ENCODE measurements around the gene HS6ST3.

HS6ST3 gene

DNA sequence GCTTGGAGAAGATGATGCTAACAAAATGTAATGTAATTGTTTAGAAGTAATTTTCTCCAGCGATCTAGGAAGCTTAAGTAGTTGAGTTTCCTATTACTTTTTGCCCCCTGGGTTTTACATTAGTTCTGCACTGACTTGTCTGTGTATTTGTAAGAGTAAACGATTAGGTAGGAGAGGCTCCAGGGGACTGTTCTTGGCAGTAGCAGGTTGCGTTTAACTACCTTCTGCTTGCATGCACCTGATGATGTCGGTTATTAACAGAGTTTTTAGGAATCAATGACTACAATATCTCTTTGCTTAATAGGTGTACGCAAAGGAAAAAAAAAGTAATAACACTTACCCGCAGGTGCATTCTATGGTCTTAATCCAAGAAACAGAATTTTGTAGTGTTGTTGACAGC is 18.4 kb upstream of the HS6ST3 start:
- Histone ChIP-seq H3K9ac (ENCODE audit: low read length) (no peak overlapping the region), H3K4me3 (ENCODE audit: low read length) (no peak overlapping the region), H3K36me3 (ENCODE audit: control insufficient read depth, insufficient read depth, low read length, severe bottlenecking) (no peaks in the 10 kb centered on the region), H3K9me3 (ENCODE audit: control insufficient read depth, low read length) (no peaks in the 10 kb centered on the region), H3K27me3 (replicated peaks; ENCODE audit: control insufficient read depth, insufficient read depth, low read length) (peaks cover 10% of the 10 kb centered on the region), H3K4me1 (ENCODE audit: control insufficient read depth, insufficient read depth, low read length) (no peaks in the 10 kb centered on the region)
- no peak for DNase-seq (ENCODE audit: low read depth)

DNA sequence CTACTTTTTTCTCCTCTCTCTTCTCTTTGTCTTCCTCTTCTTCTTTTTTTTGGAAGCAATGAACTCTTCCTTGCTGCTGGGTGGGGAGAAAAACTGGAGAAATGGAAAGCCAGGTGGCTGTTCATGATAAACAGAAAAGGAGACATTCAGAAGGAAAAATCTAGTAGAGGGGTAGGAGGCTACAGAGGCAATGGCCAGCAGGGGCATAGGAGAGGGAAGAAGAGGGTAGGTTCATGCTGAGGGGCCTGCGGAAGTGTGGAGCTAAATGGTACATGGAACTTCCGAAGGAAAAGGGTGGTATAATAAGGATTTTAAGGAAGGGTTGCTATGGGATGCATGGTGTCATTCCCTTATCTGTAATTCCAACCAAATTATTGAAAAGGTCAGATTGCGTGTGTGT is 17.5 kb upstream of the HS6ST3 start:
- DNase-seq (ENCODE audit: low read depth), result no peak
- H3K27me3 ChIP-seq (replicated peaks; ENCODE audit: control insufficient read depth, insufficient read depth, low read length), result peaks cover 10% of the 10 kb centered on the region
- no peaks in the 10 kb centered on the region for H3K4me1 ChIP-seq (ENCODE audit: control insufficient read depth, insufficient read depth, low read length)
- H3K36me3 ChIP-seq (ENCODE audit: control insufficient read depth, insufficient read depth, low read length, severe bottlenecking), result no peaks in the 10 kb centered on the region
- no peaks in the 10 kb centered on the region for H3K9me3 ChIP-seq (ENCODE audit: control insufficient read depth, low read length)
- no peak overlapping the region for H3K4me3 ChIP-seq (ENCODE audit: low read length)
- no peak overlapping the region for H3K9ac ChIP-seq (ENCODE audit: low read length)

DNA sequence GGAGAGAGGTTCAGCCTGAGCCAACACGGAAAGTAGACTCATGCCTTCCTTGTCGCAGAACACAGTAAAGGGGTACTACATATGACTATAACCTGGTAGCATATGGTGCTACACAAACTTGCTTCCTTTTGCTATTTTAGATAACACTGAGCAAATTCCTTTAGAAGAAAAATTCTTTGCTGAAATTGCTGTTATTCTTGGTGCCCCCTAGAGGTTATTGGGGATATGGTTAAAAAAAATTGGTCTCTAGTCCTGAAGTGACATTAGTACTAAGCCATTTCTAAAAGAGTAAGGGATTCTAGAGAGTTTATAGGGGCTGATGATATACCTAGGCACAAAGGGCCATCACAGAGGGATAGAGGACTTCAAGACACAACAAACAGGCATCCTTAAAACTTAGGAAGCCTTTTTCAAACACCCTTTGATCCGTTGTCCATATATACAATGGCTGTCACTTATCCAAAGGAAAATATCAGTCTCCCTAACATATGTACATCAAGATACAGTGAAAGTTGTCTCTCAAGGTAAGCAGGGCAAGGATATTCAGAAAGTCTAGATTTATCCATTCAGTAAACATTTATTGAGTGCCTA is 13.9 kb upstream of the HS6ST3 start:
- no peaks in the 10 kb centered on the region for H3K36me3 ChIP-seq (ENCODE audit: control insufficient read depth, insufficient read depth, low read length, severe bottlenecking)
- peak; percentile 63 for DNase-seq (ENCODE audit: low read depth)
- no peak overlapping the region for H3K4me3 ChIP-seq (ENCODE audit: low read length)
- H3K27me3 ChIP-seq (replicated peaks; ENCODE audit: control insufficient read depth, insufficient read depth, low read length), result no peaks in the 10 kb centered on the region
- H3K4me1 ChIP-seq (ENCODE audit: control insufficient read depth, insufficient read depth, low read length), result no peaks in the 10 kb centered on the region
- H3K9ac ChIP-seq (ENCODE audit: low read length), result no peak overlapping the region
- H3K9me3 ChIP-seq (ENCODE audit: control insufficient read depth, low read length), result no peaks in the 10 kb centered on the region

DNA sequence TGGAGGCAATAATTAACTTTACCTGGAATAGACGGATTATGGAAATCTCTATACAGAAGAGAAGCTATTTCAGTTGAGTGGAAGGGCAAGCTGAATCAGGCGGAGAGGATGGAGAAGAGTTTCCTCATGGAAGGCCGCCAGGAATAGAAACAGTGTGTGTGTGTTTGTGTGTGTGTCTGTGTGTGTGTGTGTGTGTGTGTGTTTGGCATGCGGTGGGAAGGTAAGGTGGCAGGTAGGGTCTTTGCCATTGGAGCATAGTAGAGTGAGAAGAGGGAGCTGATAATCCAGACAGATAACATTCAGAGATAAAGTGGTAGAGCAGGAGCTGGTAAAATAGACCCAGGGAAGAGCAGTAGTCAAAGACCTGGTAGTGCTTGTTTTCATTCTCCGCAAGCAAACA is 9.2 kb upstream of the HS6ST3 start:
- Histone ChIP-seq H3K27me3 (replicated peaks; ENCODE audit: control insufficient read depth, insufficient read depth, low read length) (peaks cover under 1% of the 10 kb centered on the region), H3K9ac (ENCODE audit: low read length) (no peak overlapping the region)

DNA sequence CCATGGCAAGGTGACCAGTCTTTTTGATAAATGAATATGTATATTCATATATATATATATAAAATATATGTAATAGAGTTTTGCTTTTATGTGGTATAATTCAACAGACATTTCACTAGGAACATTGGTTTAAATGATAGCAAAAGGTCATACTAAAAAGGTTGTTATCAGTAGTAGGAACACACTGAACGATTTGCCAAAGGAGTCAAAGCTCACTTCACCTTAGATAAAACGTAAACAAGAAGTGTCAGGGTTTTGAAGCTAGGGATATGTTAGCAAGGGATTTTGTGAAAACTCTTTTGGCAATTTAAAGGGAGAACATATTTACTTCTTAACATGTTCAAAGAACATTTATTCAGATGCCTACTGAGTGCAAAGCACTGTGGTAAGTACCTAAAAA is 8.0 kb upstream of the HS6ST3 start:
- Histone ChIP-seq H3K9ac (ENCODE audit: low read length) (no peak overlapping the region), H3K9me3 (ENCODE audit: control insufficient read depth, low read length) (no peaks in the 10 kb centered on the region), H3K4me3 (ENCODE audit: low read length) (no peak overlapping the region), H3K4me1 (ENCODE audit: control insufficient read depth, insufficient read depth, low read length) (no peaks in the 10 kb centered on the region), H3K36me3 (ENCODE audit: control insufficient read depth, insufficient read depth, low read length, severe bottlenecking) (no peaks in the 10 kb centered on the region), H3K27me3 (replicated peaks; ENCODE audit: control insufficient read depth, insufficient read depth, low read length) (peaks cover 10% of the 10 kb centered on the region)
- DNase-seq (ENCODE audit: low read depth), result no peak

More for the DNA sequence above, 9.2 kb upstream of the HS6ST3 start:
- no peak for DNase-seq (ENCODE audit: low read depth)
- Histone ChIP-seq H3K4me1 (ENCODE audit: control insufficient read depth, insufficient read depth, low read length) (no peaks in the 10 kb centered on the region), H3K36me3 (ENCODE audit: control insufficient read depth, insufficient read depth, low read length, severe bottlenecking) (no peaks in the 10 kb centered on the region), H3K4me3 (ENCODE audit: low read length) (no peak overlapping the region), H3K9me3 (ENCODE audit: control insufficient read depth, low read length) (no peaks in the 10 kb centered on the region)

DNA sequence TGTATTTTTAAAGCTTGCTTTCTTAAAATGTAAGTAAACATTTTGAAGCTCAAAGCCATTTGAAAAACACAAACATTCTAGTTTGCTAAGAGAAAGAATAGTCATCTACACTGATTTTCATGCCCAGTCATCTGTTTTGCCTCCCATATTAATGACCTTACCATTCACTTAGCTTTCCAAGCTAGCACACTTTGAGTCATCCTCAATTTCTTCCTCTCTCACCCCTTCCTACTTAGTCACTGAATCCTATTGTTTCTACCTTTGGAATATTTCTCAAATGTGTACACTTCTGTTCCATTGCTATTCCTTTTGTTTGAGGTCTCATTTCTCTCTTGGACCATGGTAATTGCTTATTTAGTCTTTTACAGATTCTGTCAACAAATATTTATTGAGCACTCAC is 7.3 kb upstream of the HS6ST3 start:
- Histone ChIP-seq H3K4me3 (ENCODE audit: low read length) (no peak overlapping the region), H3K9ac (ENCODE audit: low read length) (no peak overlapping the region), H3K4me1 (ENCODE audit: control insufficient read depth, insufficient read depth, low read length) (no peaks in the 10 kb centered on the region), H3K36me3 (ENCODE audit: control insufficient read depth, insufficient read depth, low read length, severe bottlenecking) (no peaks in the 10 kb centered on the region), H3K27me3 (replicated peaks; ENCODE audit: control insufficient read depth, insufficient read depth, low read length) (peaks cover 17% of the 10 kb centered on the region), H3K9me3 (ENCODE audit: control insufficient read depth, low read length) (no peaks in the 10 kb centered on the region)
- DNase-seq (ENCODE audit: low read depth), result no peak

DNA sequence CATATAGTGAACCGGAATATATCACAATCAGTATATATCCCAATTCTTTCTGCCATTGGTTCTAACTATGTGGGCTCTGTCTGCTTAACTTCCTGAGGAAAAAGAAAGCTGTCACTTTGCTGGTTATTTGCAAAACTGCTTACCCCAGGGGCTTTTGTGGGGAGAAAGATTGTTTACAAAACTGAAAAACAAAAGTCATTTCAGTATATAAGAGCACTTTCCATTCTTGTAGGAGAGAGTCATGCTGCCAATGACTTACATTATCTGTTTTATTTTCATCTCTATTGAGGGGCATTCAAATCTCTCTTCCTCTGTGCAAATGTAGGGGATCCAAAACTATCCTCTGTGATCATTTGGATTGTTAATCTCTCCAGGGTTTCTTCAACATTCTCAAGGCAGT is 3.2 kb upstream of the HS6ST3 start:
- H3K4me1 ChIP-seq (ENCODE audit: control insufficient read depth, insufficient read depth, low read length), result peaks cover 4% of the 10 kb centered on the region
- H3K27me3 ChIP-seq (replicated peaks; ENCODE audit: control insufficient read depth, insufficient read depth, low read length), result peaks cover 43% of the 10 kb centered on the region

DNA sequence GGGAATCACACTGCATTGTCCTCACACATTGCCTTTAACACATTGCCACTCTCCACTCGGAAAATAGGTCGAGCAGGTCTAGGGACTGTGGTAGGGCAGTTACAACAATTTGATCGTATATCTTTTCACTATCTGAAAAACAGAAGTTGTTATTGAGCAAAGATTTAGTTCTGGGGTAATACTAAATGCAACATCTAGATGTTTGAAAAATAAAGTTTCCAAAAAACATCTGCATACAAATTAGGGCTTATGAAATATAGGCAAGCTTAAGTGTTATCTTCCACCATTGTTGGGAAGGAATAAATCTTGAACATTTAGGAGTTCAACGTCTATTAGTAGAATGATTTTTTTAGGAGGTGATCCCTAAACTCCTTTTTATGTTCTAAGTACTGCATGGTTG is 768 bp upstream of the HS6ST3 start:
- H3K36me3 ChIP-seq (ENCODE audit: control insufficient read depth, insufficient read depth, low read length, severe bottlenecking), result no peaks in the 10 kb centered on the region
- no peak overlapping the region for H3K9ac ChIP-seq (ENCODE audit: low read length)
- no peak for DNase-seq (ENCODE audit: low read depth)
- peaks cover 68% of the 10 kb centered on the region for H3K27me3 ChIP-seq (replicated peaks; ENCODE audit: control insufficient read depth, insufficient read depth, low read length)
- H3K4me3 ChIP-seq (ENCODE audit: low read length), result no peak overlapping the region
- H3K9me3 ChIP-seq (ENCODE audit: control insufficient read depth, low read length), result no peaks in the 10 kb centered on the region
- H3K4me1 ChIP-seq (ENCODE audit: control insufficient read depth, insufficient read depth, low read length), result peaks cover 4% of the 10 kb centered on the region

More for the DNA sequence above, 3.2 kb upstream of the HS6ST3 start:
- Histone ChIP-seq H3K9ac (ENCODE audit: low read length) (no peak overlapping the region), H3K9me3 (ENCODE audit: control insufficient read depth, low read length) (no peaks in the 10 kb centered on the region), H3K4me3 (ENCODE audit: low read length) (no peak overlapping the region), H3K36me3 (ENCODE audit: control insufficient read depth, insufficient read depth, low read length, severe bottlenecking) (no peaks in the 10 kb centered on the region)
- no peak for DNase-seq (ENCODE audit: low read depth)

DNA sequence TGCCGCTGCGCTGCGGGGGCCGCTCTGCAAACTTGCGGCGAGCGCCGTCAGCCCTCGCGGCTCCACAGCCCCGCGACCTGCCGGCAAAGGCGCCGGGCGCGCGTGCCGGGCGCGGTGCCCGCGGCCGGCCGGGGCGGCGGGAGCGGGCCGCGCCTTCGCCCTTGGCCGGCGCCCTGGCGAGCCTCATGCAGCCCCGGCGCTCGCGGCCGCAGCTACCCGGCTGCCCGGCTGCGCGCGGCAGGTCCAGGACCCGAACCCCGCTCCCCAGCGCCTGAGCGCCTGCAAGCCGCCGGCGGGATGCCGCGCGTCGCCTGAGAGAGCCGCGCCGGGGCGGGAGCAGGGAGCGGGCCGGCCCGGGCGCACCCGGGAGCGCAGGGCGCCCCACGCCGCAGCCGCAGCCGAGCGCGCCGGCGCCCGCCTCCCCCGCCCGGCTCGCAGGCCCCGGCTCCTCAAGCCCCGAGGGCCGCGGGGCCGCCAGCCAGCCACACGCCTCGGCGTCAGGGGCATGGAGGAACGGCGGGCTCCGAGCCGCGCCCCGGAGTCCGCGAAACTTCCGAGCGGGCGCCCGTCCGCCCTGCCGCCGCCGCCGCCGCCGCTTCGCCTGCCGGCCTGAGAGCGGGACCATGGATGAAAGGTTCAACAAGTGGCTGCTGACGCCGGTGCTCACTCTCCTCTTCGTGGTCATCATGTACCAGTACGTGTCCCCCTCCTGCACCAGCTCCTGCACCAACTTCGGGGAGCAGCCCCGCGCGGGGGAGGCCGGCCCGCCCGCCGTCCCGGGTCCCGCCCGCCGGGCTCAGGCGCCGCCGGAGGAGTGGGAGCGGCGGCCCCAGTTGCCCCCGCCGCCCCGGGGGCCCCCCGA is 564 bp downstream of the HS6ST3 start:
- Histone ChIP-seq H3K9me3 (ENCODE audit: control insufficient read depth, low read length) (no peaks in the 10 kb centered on the region), H3K4me1 (ENCODE audit: control insufficient read depth, insufficient read depth, low read length) (peaks cover 4% of the 10 kb centered on the region), H3K9ac (ENCODE audit: low read length) (no peak overlapping the region), H3K27me3 (replicated peaks; ENCODE audit: control insufficient read depth, insufficient read depth, low read length) (peaks cover 76% of the 10 kb centered on the region), H3K36me3 (ENCODE audit: control insufficient read depth, insufficient read depth, low read length, severe bottlenecking) (no peaks in the 10 kb centered on the region), H3K4me3 (ENCODE audit: low read length) (peak overlapping the region; percentile 78)
- DNase-seq (ENCODE audit: low read depth), result peak; percentile 56

DNA sequence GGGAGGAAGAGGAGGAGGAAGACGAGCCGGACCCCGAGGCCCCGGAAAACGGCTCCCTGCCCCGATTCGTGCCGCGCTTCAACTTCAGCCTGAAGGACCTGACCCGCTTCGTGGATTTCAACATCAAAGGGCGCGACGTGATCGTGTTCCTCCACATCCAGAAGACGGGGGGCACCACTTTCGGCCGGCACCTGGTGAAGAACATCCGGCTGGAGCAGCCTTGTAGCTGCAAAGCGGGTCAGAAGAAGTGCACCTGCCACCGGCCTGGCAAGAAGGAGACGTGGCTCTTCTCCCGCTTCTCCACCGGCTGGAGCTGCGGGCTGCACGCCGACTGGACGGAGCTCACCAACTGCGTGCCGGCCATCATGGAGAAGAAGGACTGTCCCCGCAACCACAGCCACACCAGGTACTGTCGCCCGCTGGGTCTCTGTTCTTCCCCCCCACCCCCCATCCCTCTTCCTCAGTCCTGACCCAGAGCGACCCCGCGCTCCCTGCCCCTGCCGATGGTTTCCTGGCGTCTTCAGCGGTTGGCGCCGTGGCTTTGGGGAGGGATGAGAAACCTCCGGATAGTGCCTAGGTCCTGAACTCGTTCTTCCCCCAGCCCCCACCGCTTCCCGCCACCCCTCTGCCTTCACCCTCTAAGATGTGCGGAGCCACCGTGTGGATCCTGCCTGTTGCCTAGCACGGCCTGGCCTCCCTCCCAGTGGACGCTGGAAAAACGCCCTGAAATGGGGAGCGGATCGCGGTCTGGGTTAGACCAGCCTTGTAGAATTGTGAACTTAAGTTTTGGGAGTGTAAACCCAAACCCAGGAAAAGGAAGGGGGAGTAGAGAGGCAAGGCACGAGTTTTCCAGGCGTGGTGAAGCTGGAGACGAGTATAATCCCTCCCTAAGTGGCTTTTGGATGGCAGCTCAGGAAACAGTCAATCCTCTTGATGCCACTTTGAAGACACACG is 1.5 kb downstream of the HS6ST3 start:
- Histone ChIP-seq H3K4me3 (ENCODE audit: low read length) (peak overlapping the region; percentile 33), H3K9ac (ENCODE audit: low read length) (no peak overlapping the region), H3K36me3 (ENCODE audit: control insufficient read depth, insufficient read depth, low read length, severe bottlenecking) (no peaks in the 10 kb centered on the region), H3K9me3 (ENCODE audit: control insufficient read depth, low read length) (no peaks in the 10 kb centered on the region), H3K4me1 (ENCODE audit: control insufficient read depth, insufficient read depth, low read length) (peaks cover 4% of the 10 kb centered on the region), H3K27me3 (replicated peaks; ENCODE audit: control insufficient read depth, insufficient read depth, low read length) (peaks cover 68% of the 10 kb centered on the region)
- no peak for DNase-seq (ENCODE audit: low read depth)

All from adipocyte (in vitro differentiated cells).